HepG2 (cell line): Measurements from ENCODE around the gene DNAJB11. TPM values are rescaled to one million over a fixed set of nuclear protein-coding genes. Genes with fewer than 3 reads are reported as not detected.

Source experiments
- ARID2 ChIP-seq: sonication (generic); formaldehyde crosslinking; IDR thresholded peaks from 2 replicates; pipeline ENCODE4 v1.8.1; 2022; ENCODE audit warnings: mild to moderate bottlenecking, missing genetic modification reagents, borderline replicate concordance
- ASH2L ChIP-seq: fragments of 300-600, 200-600 bp; sonication (generic); IDR thresholded peaks from 2 replicates; pipeline ENCODE4 v1.7.0; 2017; ENCODE audit warnings: low read depth, mild to moderate bottlenecking, moderate library complexity, mixed read lengths, low read length; ENCODE audit not compliant: insufficient read length
- DPF2 ChIP-seq: sonication (generic); formaldehyde crosslinking; IDR thresholded peaks from 2 replicates; pipeline ENCODE4 v1.4.0; 2020; ENCODE audit warnings: mild to moderate bottlenecking, low read depth, missing genetic modification reagents, borderline replicate concordance
- FOXA3 ChIP-seq: IDR thresholded peaks from 2 replicates; pipeline ENCODE4 v1.6.1; 2016; ENCODE audit warnings: missing genetic modification reagents, missing compliant biosample characterization
- FUBP1 ChIP-seq: sonication (generic); formaldehyde crosslinking; IDR thresholded peaks from 2 replicates; pipeline ENCODE4 v1.5.1; 2020; ENCODE audit warnings: missing genetic modification reagents, mild to moderate bottlenecking, borderline replicate concordance
- HCFC1 ChIP-seq: fragments of 150-350 bp; IDR thresholded peaks from 2 replicates; pipeline ENCODE4 v1.6.1; 2014; ENCODE audit warnings: low read depth, low read length
- IKZF5 ChIP-seq: IDR thresholded peaks from 2 replicates; pipeline ENCODE4 v1.6.1; 2018; ENCODE audit warnings: missing genetic modification reagents, mild to moderate bottlenecking, missing compliant biosample characterization
- LRRFIP1 ChIP-seq: sonication (generic); formaldehyde crosslinking; conservative IDR thresholded peaks from 2 replicates; pipeline ENCODE4 v1.4.0; 2020; ENCODE audit warnings: missing genetic modification reagents
- ZNF549 ChIP-seq: sonication (generic); formaldehyde crosslinking; IDR thresholded peaks from 2 replicates; pipeline ENCODE4 v1.5.0; 2020; ENCODE audit warnings: missing genetic modification reagents
- polyA plus RNA-seq, 8 experiments: library from polyadenylated mRNA; depleted of rRNA in 3 of 8; stranded (reverse) in 7 of 8; unstranded in 1 of 8; fragments of >200 nt; fragmentation: Illumina TruSeq in 4 of 8; extraction: Trizol in 4 of 8; gene quantifications; 2 replicates each; pipeline versions ENCODE4 v1.2.1 to v1.2.3, GENCODE V29; 2011 to 2016; ENCODE audit warnings: low read depth in 4 of 8, missing spikeins in 1 of 8, mixed read lengths in 1 of 8; ENCODE audit not compliant: insufficient read depth in 1 of 8
- total RNA-seq, 5 experiments: library from RNA; depleted of rRNA; stranded (reverse); fragments of >200 nt; fragmentation: Illumina TruSeq; extraction: Trizol; gene quantifications; 2 replicates each; pipeline ENCODE4 v1.2.3, GENCODE V29; 2016; ENCODE audit warnings: low read depth in 1 of 5

Gene DNAJB11
- total and polyA plus RNA-seq, 2 of the 13 experiments (the other 11 are each of a cell fraction or from before 2014, with no cell fraction given), result 41.0 to 132 TPM

GRCh38 chr3:186617036-186617946, 46.8 kb downstream of the DNAJB11 start (continued):
- TF ChIP-seq IKZF5 (CRISPR knock-in tag) (peak; percentile 24; the same call in 1 of the 2 replicates), ARID2 (no peak), FUBP1 (0 out of 2 replicates have a peak, but pooled peaks have one; percentile 45), DPF2 (0 out of 2 replicates have a peak, but pooled peaks have one; percentile 13), FOXA3 (0 out of 2 replicates have a peak, but pooled peaks have one; percentile 19), ASH2L (no peak), ZNF549 (no peak), LRRFIP1 (no peak), HCFC1 (no peak)
